ENCODE measurements around the gene IGSF3.

Gene IGSF3

GRCh38 chr1:116574581-116575291 lies 92.8 kb downstream of the IGSF3 start:
- no peaks in the 10 kb centered on the region for H3K9me3 ChIP-seq (ENCODE audit: control insufficient read depth, low read length)
- TF ChIP-seq CTCF (IDR thresholded peaks at IDR 0.05): peak; percentile 75
- peaks cover 5% of the 10 kb centered on the region for H3K4me1 ChIP-seq
- H3K27me3 ChIP-seq (ENCODE audit: control insufficient read depth, insufficient read depth, low read length): no peaks in the 10 kb centered on the region
- H3K4me3 ChIP-seq (ENCODE audit: low read depth, low read length): no peak overlapping the region
- peak overlapping the region; percentile 64 for H2AFZ ChIP-seq
- no peak overlapping the region for H3K9ac ChIP-seq
- H3K36me3 ChIP-seq (ENCODE audit: control insufficient read depth, insufficient read depth, low read length): no peaks in the 10 kb centered on the region
- H3K79me2 ChIP-seq: no peaks in the 10 kb centered on the region
- H3K27ac ChIP-seq: peak overlapping the region; percentile 15
- H3K4me2 ChIP-seq (ENCODE audit: low read length): no peak overlapping the region

- Histone ChIP-seq H3K79me2 (no peaks in the 10 kb centered on the region), H3K9me3 (ENCODE audit: control insufficient read depth, low read length) (no peaks in the 10 kb centered on the region), H3K9ac (no peak overlapping the region), H3K27ac (no peak overlapping the region), H3K36me3 (ENCODE audit: control insufficient read depth, insufficient read depth, low read length) (no peaks in the 10 kb centered on the region), H3K4me2 (ENCODE audit: low read length) (no peak overlapping the region), H3K4me3 (ENCODE audit: low read depth, low read length) (no peak overlapping the region), H3K27me3 (ENCODE audit: control insufficient read depth, insufficient read depth, low read length) (no peaks in the 10 kb centered on the region), H3K4me1 (peaks cover 5% of the 10 kb centered on the region), H2AFZ (no peak overlapping the region)
- TF ChIP-seq CTCF (IDR thresholded peaks at IDR 0.05): no peak
Observed at GRCh38 chr1:116573431-116574095, 94.0 kb downstream of the IGSF3 start.

GRCh38 chr1:116572771-116573430 lies 94.6 kb downstream of the IGSF3 start:
- peaks cover 5% of the 10 kb centered on the region for H3K4me1 ChIP-seq
- TF ChIP-seq CTCF (IDR thresholded peaks at IDR 0.05): no peak
- no peaks in the 10 kb centered on the region for H3K79me2 ChIP-seq
- no peak overlapping the region for H3K27ac ChIP-seq
- no peak overlapping the region for H3K4me2 ChIP-seq (ENCODE audit: low read length)
- H2AFZ ChIP-seq: no peak overlapping the region
- no peaks in the 10 kb centered on the region for H3K9me3 ChIP-seq (ENCODE audit: control insufficient read depth, low read length)
- H3K4me3 ChIP-seq (ENCODE audit: low read depth, low read length): no peak overlapping the region
- no peak overlapping the region for H3K9ac ChIP-seq
- H3K27me3 ChIP-seq (ENCODE audit: control insufficient read depth, insufficient read depth, low read length): no peaks in the 10 kb centered on the region
- no peaks in the 10 kb centered on the region for H3K36me3 ChIP-seq (ENCODE audit: control insufficient read depth, insufficient read depth, low read length)

GRCh38 chr1:116572099-116572498 lies 95.4 kb downstream of the IGSF3 start:
- H3K9me3 ChIP-seq (ENCODE audit: control insufficient read depth, low read length): no peaks in the 10 kb centered on the region
- no peaks in the 10 kb centered on the region for H3K36me3 ChIP-seq (ENCODE audit: control insufficient read depth, insufficient read depth, low read length)
- no peak overlapping the region for H3K27ac ChIP-seq
- H3K4me3 ChIP-seq (ENCODE audit: low read depth, low read length): no peak overlapping the region
- H2AFZ ChIP-seq: peak overlapping the region; percentile 97
- TF ChIP-seq CTCF (IDR thresholded peaks at IDR 0.05): no peak
- H3K79me2 ChIP-seq: no peaks in the 10 kb centered on the region
- H3K9ac ChIP-seq: no peak overlapping the region
- no peaks in the 10 kb centered on the region for H3K27me3 ChIP-seq (ENCODE audit: control insufficient read depth, insufficient read depth, low read length)
- no peak overlapping the region for H3K4me2 ChIP-seq (ENCODE audit: low read length)
- peaks cover 5% of the 10 kb centered on the region for H3K4me1 ChIP-seq
